ENCODE results near the gene SBF2.

SBF2 gene

GRCh38 chr11:9896902-9897301 is 397.1 kb downstream of the SBF2 start:
- DNase-seq (ENCODE audit: low spot score), result no peak

- no peak for DNase-seq (ENCODE audit: low spot score)
These were observed 399.0 kb downstream of the SBF2 start for GRCh38 chr11:9895006-9895405.

- DNase-seq (ENCODE audit: low spot score), result no peak
These were observed 400.5 kb downstream of the SBF2 start for GRCh38 chr11:9893474-9893873.

- DNase-seq (ENCODE audit: low spot score), result no peak
These were observed 405.1 kb downstream of the SBF2 start for GRCh38 chr11:9888938-9889337.

- no peak for DNase-seq (ENCODE audit: low spot score)
These were observed 406.5 kb downstream of the SBF2 start for GRCh38 chr11:9887472-9887871.

GRCh38 chr11:9886595-9886994 is 407.4 kb downstream of the SBF2 start:
- DNase-seq (ENCODE audit: low spot score), result no peak

- DNase-seq (ENCODE audit: low spot score), result no peak
These were observed 409.4 kb downstream of the SBF2 start for GRCh38 chr11:9884601-9885000.

GRCh38 chr11:9880657-9881056 is 413.4 kb downstream of the SBF2 start:
- no peak for DNase-seq (ENCODE audit: low spot score)

- no peak for DNase-seq (ENCODE audit: low spot score)
These were observed 415.1 kb downstream of the SBF2 start for GRCh38 chr11:9878936-9879335.

- no peak for DNase-seq (ENCODE audit: low spot score)
These were observed 417.7 kb downstream of the SBF2 start for GRCh38 chr11:9876331-9876730.

GRCh38 chr11:9875862-9876261 is 418.2 kb downstream of the SBF2 start:
- no peak for DNase-seq (ENCODE audit: low spot score)

GRCh38 chr11:9875399-9875798 is 418.6 kb downstream of the SBF2 start:
- no peak for DNase-seq (ENCODE audit: low spot score)

GRCh38 chr11:9874466-9874865 is 419.6 kb downstream of the SBF2 start:
- no peak for DNase-seq (ENCODE audit: low spot score)

- DNase-seq (ENCODE audit: low spot score), result no peak
These were observed 425.4 kb downstream of the SBF2 start for GRCh38 chr11:9868641-9869040.

- DNase-seq (ENCODE audit: low spot score), result no peak
These were observed 431.0 kb downstream of the SBF2 start for GRCh38 chr11:9862981-9863380.

- peak; percentile 53 for DNase-seq (ENCODE audit: low spot score)
These were observed 431.9 kb downstream of the SBF2 start for GRCh38 chr11:9861860-9862725.

GRCh38 chr11:9859554-9860305 is 434.3 kb downstream of the SBF2 start:
- no peak for DNase-seq (ENCODE audit: low spot score)

- no peak for DNase-seq (ENCODE audit: low spot score)
These were observed 435.2 kb downstream of the SBF2 start for GRCh38 chr11:9858822-9859221.

- no peak for DNase-seq (ENCODE audit: low spot score)
These were observed 435.8 kb downstream of the SBF2 start for GRCh38 chr11:9858218-9858617.

GRCh38 chr11:9855579-9856287 is 438.3 kb downstream of the SBF2 start:
- no peak for DNase-seq (ENCODE audit: low spot score)

- DNase-seq (ENCODE audit: low spot score), result no peak
These were observed 440.0 kb downstream of the SBF2 start for GRCh38 chr11:9853929-9854552.

- DNase-seq (ENCODE audit: low spot score), result no peak
These were observed 441.6 kb downstream of the SBF2 start for GRCh38 chr11:9852465-9852864.

All from CD4-positive, alpha-beta T cell treated with Interleukin-2 at 100 ng/mL for 4 hours (primary cell).